ENCODE measurements around the gene CENPN.

Gene CENPN

DNA sequence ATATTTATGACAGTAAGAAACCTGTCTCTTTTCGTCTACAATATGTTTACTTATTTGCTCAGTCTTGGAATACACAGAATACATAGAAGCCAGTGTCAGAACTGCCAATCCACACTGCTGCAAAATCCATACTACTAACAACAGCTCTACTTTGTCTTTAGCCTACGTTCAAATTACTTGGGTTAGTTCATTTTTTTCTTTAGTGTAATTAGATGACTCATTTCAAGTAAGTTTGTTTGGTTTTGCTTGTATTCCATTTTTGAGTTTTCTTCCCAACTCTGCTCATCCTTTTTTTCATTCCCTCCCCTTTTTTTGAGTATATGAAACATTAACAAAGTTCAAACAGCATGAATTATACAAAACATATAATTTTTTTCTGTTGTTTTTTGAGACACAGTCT is 17.2 kb upstream of the CENPN start:
- Histone ChIP-seq H3K36me3 (ENCODE audit: insufficient read depth, low read length) (peaks cover 6% of the 10 kb centered on the region; the same call in 1 of the 2 replicates), H3K79me2 (ENCODE audit: insufficient read depth, low read length) (peaks cover 10% of the 10 kb centered on the region)

DNA sequence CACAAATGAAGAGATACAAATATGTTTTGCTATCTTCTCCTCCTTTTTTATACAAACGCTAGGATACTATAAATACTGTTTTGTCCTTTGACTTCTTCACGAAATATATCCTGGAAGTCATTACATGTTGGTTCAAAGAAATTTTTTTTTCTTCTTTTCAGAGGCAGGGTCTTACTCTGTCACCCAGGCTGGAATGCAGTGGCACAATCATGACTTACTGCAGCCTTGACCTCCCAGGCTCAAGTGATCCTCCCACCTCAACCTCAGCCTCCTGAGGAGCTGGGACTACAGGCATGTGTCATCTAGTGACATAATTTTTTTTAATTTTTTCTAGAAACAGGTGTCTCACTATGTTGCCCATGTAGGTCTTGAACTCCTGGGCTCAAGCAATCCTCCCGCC is 16.4 kb upstream of the CENPN start:
- no peak overlapping the region for H3K4me3 ChIP-seq (ENCODE audit: low read depth, low read length, poor library complexity, severe bottlenecking)
- H3K79me2 ChIP-seq (ENCODE audit: insufficient read depth, low read length), result peaks cover 10% of the 10 kb centered on the region
- no peak overlapping the region for H3K27ac ChIP-seq (ENCODE audit: low read depth, low read length, poor library complexity, severe bottlenecking)
- H4K20me1 ChIP-seq (ENCODE audit: insufficient read depth, low read length), result no peaks in the 10 kb centered on the region
- no peaks in the 10 kb centered on the region for H3K9me2 ChIP-seq (ENCODE audit: low read depth, low read length)
- H3K4me1 ChIP-seq (ENCODE audit: insufficient read depth, low read length, severe bottlenecking), result no peaks in the 10 kb centered on the region
- H3K36me3 ChIP-seq (ENCODE audit: insufficient read depth, low read length), result peaks cover 9% of the 10 kb centered on the region; the same call in 1 of the 2 replicates
- no peak overlapping the region for H3K4me2 ChIP-seq (ENCODE audit: low read length)
- TF ChIP-seq, protein P1, sequence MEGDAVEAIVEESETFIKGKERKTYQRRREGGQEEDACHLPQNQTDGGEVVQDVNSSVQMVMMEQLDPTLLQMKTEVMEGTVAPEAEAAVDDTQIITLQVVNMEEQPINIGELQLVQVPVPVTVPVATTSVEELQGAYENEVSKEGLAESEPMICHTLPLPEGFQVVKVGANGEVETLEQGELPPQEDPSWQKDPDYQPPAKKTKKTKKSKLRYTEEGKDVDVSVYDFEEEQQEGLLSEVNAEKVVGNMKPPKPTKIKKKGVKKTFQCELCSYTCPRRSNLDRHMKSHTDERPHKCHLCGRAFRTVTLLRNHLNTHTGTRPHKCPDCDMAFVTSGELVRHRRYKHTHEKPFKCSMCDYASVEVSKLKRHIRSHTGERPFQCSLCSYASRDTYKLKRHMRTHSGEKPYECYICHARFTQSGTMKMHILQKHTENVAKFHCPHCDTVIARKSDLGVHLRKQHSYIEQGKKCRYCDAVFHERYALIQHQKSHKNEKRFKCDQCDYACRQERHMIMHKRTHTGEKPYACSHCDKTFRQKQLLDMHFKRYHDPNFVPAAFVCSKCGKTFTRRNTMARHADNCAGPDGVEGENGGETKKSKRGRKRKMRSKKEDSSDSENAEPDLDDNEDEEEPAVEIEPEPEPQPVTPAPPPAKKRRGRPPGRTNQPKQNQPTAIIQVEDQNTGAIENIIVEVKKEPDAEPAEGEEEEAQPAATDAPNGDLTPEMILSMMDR (IDR thresholded peaks at IDR 0.05; ENCODE audit: low read length), result no peak
- no peak for TF ChIP-seq EZH2 (IDR thresholded peaks at IDR 0.05; ENCODE audit: borderline replicate concordance, low read length)
- H3K9me3 ChIP-seq (ENCODE audit: low read length), result no peaks in the 10 kb centered on the region
- no peaks in the 10 kb centered on the region for H3F3A ChIP-seq (ENCODE audit: insufficient read depth, low read length)
- no peaks in the 10 kb centered on the region for H3K27me3 ChIP-seq (ENCODE audit: insufficient read depth, low read length)
- H3K9ac ChIP-seq (ENCODE audit: low read length), result no peak overlapping the region
- no peak overlapping the region for H2AFZ ChIP-seq (ENCODE audit: low read length)

More for the DNA sequence above, 17.2 kb upstream of the CENPN start:
- no peak overlapping the region for H2AFZ ChIP-seq (ENCODE audit: low read length)
- no peak overlapping the region for H3K27ac ChIP-seq (ENCODE audit: low read depth, low read length, poor library complexity, severe bottlenecking)
- H3K9me2 ChIP-seq (ENCODE audit: low read depth, low read length), result no peaks in the 10 kb centered on the region
- no peaks in the 10 kb centered on the region for H3K27me3 ChIP-seq (ENCODE audit: insufficient read depth, low read length)
- no peaks in the 10 kb centered on the region for H3K4me1 ChIP-seq (ENCODE audit: insufficient read depth, low read length, severe bottlenecking)
- H4K20me1 ChIP-seq (ENCODE audit: insufficient read depth, low read length), result no peaks in the 10 kb centered on the region
- H3K4me3 ChIP-seq (ENCODE audit: low read depth, low read length, poor library complexity, severe bottlenecking), result no peak overlapping the region
- H3K9ac ChIP-seq (ENCODE audit: low read length), result no peak overlapping the region
- no peaks in the 10 kb centered on the region for H3K9me3 ChIP-seq (ENCODE audit: low read length)
- TF ChIP-seq EZH2 (IDR thresholded peaks at IDR 0.05; ENCODE audit: borderline replicate concordance, low read length), result no peak
- TF ChIP-seq, protein P1 (IDR thresholded peaks at IDR 0.05; ENCODE audit: low read length), result no peak
- no peak overlapping the region for H3K4me2 ChIP-seq (ENCODE audit: low read length)
- H3F3A ChIP-seq (ENCODE audit: insufficient read depth, low read length), result no peaks in the 10 kb centered on the region

DNA sequence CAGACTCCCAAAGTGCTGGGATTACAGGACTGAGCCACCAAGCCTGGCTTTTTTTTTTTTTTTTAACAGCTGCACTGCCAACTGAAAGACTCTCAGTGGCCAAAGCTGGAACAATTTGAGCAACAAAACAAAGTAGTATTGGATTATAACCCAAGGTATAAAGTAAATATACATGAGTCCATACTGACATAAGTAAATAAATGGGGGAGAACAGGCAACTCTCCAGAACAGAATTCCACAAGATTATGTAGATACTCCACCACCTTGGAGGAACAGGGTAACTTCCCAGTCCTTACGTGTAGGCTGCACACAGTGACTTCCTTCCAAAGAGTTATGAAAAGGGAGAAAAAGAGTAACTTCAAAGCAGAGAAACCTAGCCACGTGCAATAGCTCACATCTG is 16.0 kb upstream of the CENPN start:
- peaks cover 10% of the 10 kb centered on the region; the same call in 1 of the 2 replicates for H3K36me3 ChIP-seq (ENCODE audit: insufficient read depth, low read length)
- no peaks in the 10 kb centered on the region for H3F3A ChIP-seq (ENCODE audit: insufficient read depth, low read length)
- no peaks in the 10 kb centered on the region for H3K27me3 ChIP-seq (ENCODE audit: insufficient read depth, low read length)
- TF ChIP-seq EZH2 (IDR thresholded peaks at IDR 0.05; ENCODE audit: borderline replicate concordance, low read length), result no peak
- TF ChIP-seq, protein P1 (IDR thresholded peaks at IDR 0.05; ENCODE audit: low read length), result no peak
- H3K9ac ChIP-seq (ENCODE audit: low read length), result no peak overlapping the region
- H3K4me2 ChIP-seq (ENCODE audit: low read length), result no peak overlapping the region
- H3K4me1 ChIP-seq (ENCODE audit: insufficient read depth, low read length, severe bottlenecking), result no peaks in the 10 kb centered on the region
- H3K9me3 ChIP-seq (ENCODE audit: low read length), result no peaks in the 10 kb centered on the region
- no peaks in the 10 kb centered on the region for H4K20me1 ChIP-seq (ENCODE audit: insufficient read depth, low read length)
- no peak overlapping the region for H3K27ac ChIP-seq (ENCODE audit: low read depth, low read length, poor library complexity, severe bottlenecking)
- no peaks in the 10 kb centered on the region for H3K9me2 ChIP-seq (ENCODE audit: low read depth, low read length)
- H2AFZ ChIP-seq (ENCODE audit: low read length), result no peak overlapping the region
- H3K79me2 ChIP-seq (ENCODE audit: insufficient read depth, low read length), result peaks cover 11% of the 10 kb centered on the region
- no peak overlapping the region for H3K4me3 ChIP-seq (ENCODE audit: low read depth, low read length, poor library complexity, severe bottlenecking)
